GM13977 (cell line): ENCODE measurements around the gene MCF2L.

Source experiments
- DNase-seq: peaks from one replicate; pipeline ENCODE4 v3.0.0; 2012; ENCODE audit warnings: low spot score
- CTCF ChIP-seq: IDR thresholded peaks from 2 replicates; pipeline ENCODE4 v1.5.1; 2012; ENCODE audit warnings: mild to moderate bottlenecking, control low read depth; ENCODE audit not compliant: insufficient read depth; ENCODE audit errors: extremely low read depth, missing control alignments
- in situ Hi-C: fragments of 300-500 bp; cut with MboI; formaldehyde crosslinking; loops from one replicate; pipeline ENCODE4 v1.12.0; 2022; ENCODE audit warnings: low sequenced_read_pairs, low pct_unique_long_range_greater_than_20kb, mixed read lengths, inconsistent platforms; ENCODE audit not compliant: unreplicated experiment

MCF2L gene

GRCh38 chr13:113086031-113086750, 117.2 kb downstream of the MCF2L start:
- in situ Hi-C loops: no loop called here
- no peak for TF ChIP-seq CTCF
- no peak for DNase-seq

GRCh38 chr13:113086991-113087922, 118.2 kb downstream of the MCF2L start:
- no peak for DNase-seq
- TF ChIP-seq CTCF: no peak
- in situ Hi-C loops: no loop called here

- DNase-seq: no peak
- in situ Hi-C loops: no loop called here
- no peak for TF ChIP-seq CTCF
Measured at GRCh38 chr13:113087923-113088690, 119.1 kb downstream of the MCF2L start.

GRCh38 chr13:113088691-113089020, 119.6 kb downstream of the MCF2L start:
- DNase-seq: no peak
- TF ChIP-seq CTCF: no peak
- in situ Hi-C loops: no loop called here

GRCh38 chr13:113089693-113090414, 120.8 kb downstream of the MCF2L start:
- no peak for TF ChIP-seq CTCF
- in situ Hi-C loops: no loop called here
- no peak for DNase-seq

- in situ Hi-C loops: no loop called here
- no peak for TF ChIP-seq CTCF
- no peak for DNase-seq
Measured at GRCh38 chr13:113090415-113090770, 121.4 kb downstream of the MCF2L start.
